ENCODE measurements around the gene HELZ2.
A peak's percentile ranks its signal among the peaks of the same experiment; 100 is the strongest.

HELZ2 gene

DNA sequence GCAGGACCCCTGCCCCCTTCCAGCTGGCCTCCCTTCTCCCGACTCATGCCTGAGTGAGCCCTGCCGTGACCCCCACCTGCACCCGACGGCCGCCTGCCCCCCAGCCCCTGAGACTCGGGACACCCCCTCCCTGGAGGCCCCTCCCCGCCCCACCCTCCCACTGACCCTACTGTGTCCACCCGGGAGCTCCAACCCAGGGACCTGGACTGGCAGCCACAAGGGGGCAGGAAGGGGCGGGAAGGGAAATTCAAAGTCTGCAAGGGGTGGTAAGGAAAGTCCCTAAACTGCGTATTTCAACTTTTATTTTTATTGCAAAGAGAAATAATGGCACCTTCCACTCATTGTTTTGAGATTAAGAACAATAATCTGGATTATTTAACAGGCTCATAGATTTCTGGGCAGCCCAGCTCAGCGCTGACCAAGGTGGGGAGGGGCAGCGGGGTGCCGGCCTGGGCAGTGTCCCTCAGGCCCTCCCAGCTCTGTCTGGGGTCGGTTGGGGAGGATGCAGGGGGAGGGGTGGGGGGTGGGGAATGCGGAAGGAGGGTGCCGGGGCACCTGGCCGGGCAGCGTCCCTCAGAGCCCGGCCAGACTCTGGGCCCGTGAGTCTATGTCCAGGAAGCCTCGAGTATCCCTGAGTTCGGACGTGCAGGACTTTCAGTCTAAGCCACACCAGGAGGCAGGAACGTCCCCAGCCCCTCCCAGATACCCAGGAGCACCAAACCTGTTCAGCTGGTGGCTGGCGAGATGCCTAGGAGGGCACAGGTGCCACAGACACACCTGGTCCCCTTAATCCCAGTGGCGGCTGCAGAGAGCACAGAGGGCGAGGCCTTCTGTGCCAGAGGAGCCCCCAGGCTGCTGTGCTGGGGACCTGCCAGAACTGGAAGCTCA lies 35.6 kb downstream of the HELZ2 start:
- H3K4me3 ChIP-seq (ENCODE audit: low read depth, low read length) = no peak overlapping the region
- TF ChIP-seq, protein P1, sequence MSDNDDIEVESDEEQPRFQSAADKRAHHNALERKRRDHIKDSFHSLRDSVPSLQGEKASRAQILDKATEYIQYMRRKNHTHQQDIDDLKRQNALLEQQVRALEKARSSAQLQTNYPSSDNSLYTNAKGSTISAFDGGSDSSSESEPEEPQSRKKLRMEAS (IDR thresholded peaks at IDR 0.05; ENCODE audit: low read depth, low read length) = no peak
- TF ChIP-seq, protein P2, sequence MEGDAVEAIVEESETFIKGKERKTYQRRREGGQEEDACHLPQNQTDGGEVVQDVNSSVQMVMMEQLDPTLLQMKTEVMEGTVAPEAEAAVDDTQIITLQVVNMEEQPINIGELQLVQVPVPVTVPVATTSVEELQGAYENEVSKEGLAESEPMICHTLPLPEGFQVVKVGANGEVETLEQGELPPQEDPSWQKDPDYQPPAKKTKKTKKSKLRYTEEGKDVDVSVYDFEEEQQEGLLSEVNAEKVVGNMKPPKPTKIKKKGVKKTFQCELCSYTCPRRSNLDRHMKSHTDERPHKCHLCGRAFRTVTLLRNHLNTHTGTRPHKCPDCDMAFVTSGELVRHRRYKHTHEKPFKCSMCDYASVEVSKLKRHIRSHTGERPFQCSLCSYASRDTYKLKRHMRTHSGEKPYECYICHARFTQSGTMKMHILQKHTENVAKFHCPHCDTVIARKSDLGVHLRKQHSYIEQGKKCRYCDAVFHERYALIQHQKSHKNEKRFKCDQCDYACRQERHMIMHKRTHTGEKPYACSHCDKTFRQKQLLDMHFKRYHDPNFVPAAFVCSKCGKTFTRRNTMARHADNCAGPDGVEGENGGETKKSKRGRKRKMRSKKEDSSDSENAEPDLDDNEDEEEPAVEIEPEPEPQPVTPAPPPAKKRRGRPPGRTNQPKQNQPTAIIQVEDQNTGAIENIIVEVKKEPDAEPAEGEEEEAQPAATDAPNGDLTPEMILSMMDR (IDR thresholded peaks at IDR 0.05; ENCODE audit: low read depth, low read length) = no peak
- TF ChIP-seq MYC (IDR thresholded peaks at IDR 0.05; ENCODE audit: low read depth, low read length) = 0 out of 2 replicates have a peak, but pooled peaks have one; percentile 0
- DNase-seq (ENCODE audit: low read depth) = no peak

DNA sequence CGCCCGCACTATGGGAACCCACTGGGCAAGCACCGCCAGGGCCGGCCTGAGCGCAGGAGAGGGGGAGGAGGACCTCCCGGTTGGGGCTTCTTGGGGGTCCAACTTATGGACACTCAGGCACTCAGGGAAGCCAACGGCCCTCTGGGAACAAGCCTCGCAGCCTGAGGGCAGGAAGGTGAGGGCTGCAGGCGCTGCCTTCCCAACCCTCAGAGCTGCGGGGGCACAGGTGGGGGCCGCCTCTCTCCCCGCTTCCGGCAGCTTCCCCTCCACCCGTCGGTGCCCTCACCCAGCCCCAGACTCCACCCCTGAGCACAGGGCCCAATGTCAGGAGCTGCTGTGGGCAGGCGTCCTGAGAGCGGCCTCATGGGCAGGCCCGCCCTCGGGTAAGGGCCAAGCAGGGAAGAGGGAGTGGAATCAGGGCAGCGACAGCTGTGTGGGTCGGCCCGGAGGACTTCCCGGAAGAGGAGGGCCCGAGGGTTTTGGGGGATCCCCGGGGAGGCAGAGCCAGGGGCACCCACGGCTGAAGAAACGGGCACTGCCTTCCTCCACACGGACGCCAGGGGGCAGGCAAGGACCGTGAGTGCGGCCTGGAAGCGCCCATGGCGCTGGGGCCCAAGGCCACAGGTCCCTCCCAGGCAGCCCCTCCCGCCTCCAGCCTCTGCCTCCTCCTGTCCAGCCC lies 36.4 kb downstream of the HELZ2 start:
- TF ChIP-seq MYC (IDR thresholded peaks at IDR 0.05; ENCODE audit: low read depth, low read length) = peak; percentile 45; the same call in 1 of the 2 replicates
- TF ChIP-seq, protein P1 (IDR thresholded peaks at IDR 0.05; ENCODE audit: low read depth, low read length) = peak; percentile 51; the same call in 1 of the 2 replicates
- TF ChIP-seq, protein P2 (IDR thresholded peaks at IDR 0.05; ENCODE audit: low read depth, low read length) = peak; percentile 88
- TF ChIP-seq POLR2A (IDR thresholded peaks at IDR 0.05; ENCODE audit: extremely low read depth, insufficient read length) = no peak
- peak; percentile 94 for DNase-seq (ENCODE audit: low read depth)
- H3K4me3 ChIP-seq (ENCODE audit: low read depth, low read length) = peak overlapping the region; percentile 43

DNA sequence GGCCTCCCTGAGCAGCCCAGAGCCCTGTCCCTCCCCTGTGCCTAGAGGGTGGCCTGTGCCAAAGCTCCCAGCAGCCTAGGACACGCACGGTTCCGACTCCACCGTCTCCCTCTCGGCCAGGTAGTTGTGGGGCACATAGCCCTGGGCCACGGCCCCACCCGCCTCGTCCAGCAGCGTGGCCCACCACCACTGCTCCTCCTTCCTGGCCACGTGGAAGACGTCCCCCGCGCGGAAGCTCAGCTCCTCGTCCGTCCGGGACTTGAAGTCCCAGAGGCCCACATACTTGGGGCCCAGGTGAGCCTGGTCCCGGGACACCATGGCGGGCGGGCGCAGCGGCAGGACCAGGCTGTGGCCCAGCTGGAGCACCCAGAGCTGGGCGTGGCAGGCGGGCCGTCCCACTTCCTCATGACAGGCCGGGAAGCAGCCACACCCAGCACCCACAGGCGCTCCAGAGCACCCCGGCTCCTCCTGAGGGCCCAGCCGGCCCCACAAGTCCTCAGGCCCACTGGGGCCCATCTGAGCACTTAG lies 37.0 kb downstream of the HELZ2 start, which contains the start of gene PTK6:
Gene PTK6, minus strand, starts transcription at position 380 of the 528 bp plus-strand sequence. Its CDS starts 62 bp downstream, at position 318.
- peak within 1 kb of the TSS; percentile 43 for H3K4me3 ChIP-seq (ENCODE audit: low read depth, low read length)
- DNase-seq (ENCODE audit: low read depth) = peak; percentile 75
- TF ChIP-seq MYC (IDR thresholded peaks at IDR 0.05; ENCODE audit: low read depth, low read length) (peak; percentile 62; the same call in 1 of the 2 replicates), POLR2A (IDR thresholded peaks at IDR 0.05; ENCODE audit: extremely low read depth, insufficient read length) (no peak)
- TF ChIP-seq, protein P1 (IDR thresholded peaks at IDR 0.05; ENCODE audit: low read depth, low read length) = no peak
- TF ChIP-seq, protein P2 (IDR thresholded peaks at IDR 0.05; ENCODE audit: low read depth, low read length) = no peak

DNA sequence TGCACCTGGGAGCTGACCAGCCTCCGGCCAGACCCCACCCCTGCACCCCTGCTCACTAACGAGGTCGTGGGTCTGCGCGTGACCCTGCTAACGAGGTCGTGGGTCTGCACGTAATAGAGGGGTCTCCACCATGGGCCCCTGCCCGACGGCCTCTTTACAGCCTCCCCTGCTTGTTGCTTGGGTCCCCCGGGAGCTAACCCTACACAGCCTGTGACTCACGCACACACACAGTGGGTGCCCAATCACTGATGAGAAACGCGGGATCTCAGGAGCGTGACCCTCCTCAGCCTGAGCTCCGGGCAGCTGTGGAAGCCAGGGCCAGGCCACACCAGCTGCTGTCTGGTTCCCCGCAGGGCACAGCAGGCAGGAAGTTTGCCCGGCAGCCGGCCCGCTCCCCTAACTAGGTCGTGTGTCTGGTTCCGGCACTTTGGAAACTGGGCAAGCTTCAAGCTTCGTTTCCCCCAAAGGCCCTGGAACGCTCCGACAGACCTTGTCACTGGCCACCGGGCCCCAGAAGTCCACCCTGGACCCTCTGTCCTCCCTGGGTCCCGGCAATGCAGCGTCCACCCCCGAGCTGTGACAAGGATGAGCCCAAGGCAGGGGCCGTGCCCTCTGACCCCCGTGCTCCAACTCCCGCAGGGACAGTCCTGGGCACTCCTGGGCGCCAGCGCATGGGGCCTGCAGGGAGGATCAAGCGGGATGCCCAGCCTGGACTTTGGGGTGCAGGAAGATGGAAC lies 37.6 kb downstream of the HELZ2 start:
- H3K4me3 ChIP-seq (ENCODE audit: low read depth, low read length) = no peak overlapping the region
- TF ChIP-seq MYC (IDR thresholded peaks at IDR 0.05; ENCODE audit: low read depth, low read length) = no peak
- TF ChIP-seq, protein P1 (IDR thresholded peaks at IDR 0.05; ENCODE audit: low read depth, low read length) = no peak
- no peak for TF ChIP-seq POLR2A (IDR thresholded peaks at IDR 0.05; ENCODE audit: extremely low read depth, insufficient read length)
- TF ChIP-seq, protein P2 (IDR thresholded peaks at IDR 0.05; ENCODE audit: low read depth, low read length) = no peak
- peak; percentile 74 for DNase-seq (ENCODE audit: low read depth)

All from NB4 (cell line).